SK-N-SH treated with all-trans-retinoic acid at 6 μM for 48 hours (cell line): ENCODE data around the gene FBXO48.

Source experiments
- ATAC-seq: fragments of 200-7000 bp; cut with Tn5 transposase; 3 replicates; pipeline ENCODE4 v1.9.1; 2020; ENCODE audit warnings: mild to moderate bottlenecking, moderate library complexity
- ARNTL ChIP-seq: fragments of 450-650 bp; formaldehyde crosslinking; IDR thresholded peaks from 2 replicates; pipeline ENCODE4 v1.5.0; 2020; ENCODE audit warnings: low read depth, mild to moderate bottlenecking, moderate library complexity, borderline replicate concordance
- BACH2 ChIP-seq: fragments of 250-450 bp; sonication (Bioruptor Pico); IDR thresholded peaks from 2 replicates; pipeline ENCODE4 v1.9.0; 2021; ENCODE audit warnings: mild to moderate bottlenecking, borderline replicate concordance
- CSDC2 ChIP-seq: fragments of 250-450 bp; sonication (Bioruptor Pico); IDR thresholded peaks from 2 replicates; pipeline ENCODE4 v1.5.0; 2020; ENCODE audit warnings: mild to moderate bottlenecking, moderate library complexity
- ESRRG ChIP-seq: fragments of 250-450 bp; sonication (Bioruptor Pico); IDR thresholded peaks from 2 replicates; pipeline ENCODE4 v1.6.1; 2021; ENCODE audit warnings: mild to moderate bottlenecking
- GLIS3 ChIP-seq: fragments of 250-450 bp; sonication (Bioruptor Pico); IDR thresholded peaks from 2 replicates; pipeline ENCODE4 v1.5.0; 2020; ENCODE audit warnings: mild to moderate bottlenecking, moderate library complexity
- ISL1 ChIP-seq: fragments of 250-450 bp; sonication (Bioruptor Pico); IDR thresholded peaks from 2 replicates; pipeline ENCODE4 v2.1.2; 2022; ENCODE audit warnings: mild to moderate bottlenecking, moderate library complexity
- OSR1 ChIP-seq: fragments of 250-450 bp; sonication (Bioruptor Pico); IDR thresholded peaks from 2 replicates; pipeline ENCODE4 v1.8.0; 2022; ENCODE audit warnings: moderate library complexity, mild to moderate bottlenecking, inconsistent platforms
- PPARA ChIP-seq: fragments of 250-450 bp; sonication (Bioruptor Pico); IDR thresholded peaks from 2 replicates; pipeline ENCODE4 v1.5.0; 2020; ENCODE audit warnings: mild to moderate bottlenecking, borderline replicate concordance
- RARB ChIP-seq: fragments of 250-450 bp; sonication (Bioruptor Pico); IDR thresholded peaks from 2 replicates; pipeline ENCODE4 v1.8.0; 2021; ENCODE audit warnings: mild to moderate bottlenecking, moderate library complexity
- SNAI2 ChIP-seq: fragments of 250-450 bp; sonication (Bioruptor Pico); IDR thresholded peaks from 2 replicates; pipeline ENCODE4 v1.5.0; 2020; ENCODE audit warnings: mild to moderate bottlenecking, moderate library complexity
- TCF4 ChIP-seq: fragments of 250-450 bp; sonication (Bioruptor Pico); IDR thresholded peaks from 2 replicates; pipeline ENCODE4 v1.8.0; 2021; ENCODE audit warnings: mild to moderate bottlenecking, moderate library complexity, borderline replicate concordance
- TOX ChIP-seq: fragments of 250-450 bp; sonication (Bioruptor Pico); IDR thresholded peaks from 2 replicates; pipeline ENCODE4 v1.8.0; 2021; ENCODE audit warnings: mild to moderate bottlenecking, moderate library complexity, borderline replicate concordance
- ZC3H10 ChIP-seq: fragments of 250-450 bp; sonication (Bioruptor Pico); IDR thresholded peaks from 2 replicates; pipeline ENCODE4 v1.5.1; 2021; ENCODE audit warnings: mild to moderate bottlenecking, moderate library complexity
- ZFP3 ChIP-seq: fragments of 250-450 bp; sonication (Bioruptor Pico); IDR thresholded peaks from 2 replicates; pipeline ENCODE4 v1.5.0; 2020; ENCODE audit warnings: mild to moderate bottlenecking, moderate library complexity
- ZNF565 ChIP-seq: fragments of 450-650 bp; formaldehyde crosslinking; conservative IDR thresholded peaks from 2 replicates; pipeline ENCODE4 v1.5.0; 2020; ENCODE audit warnings: low read depth, mild to moderate bottlenecking, moderate library complexity
- ZNF70 ChIP-seq: fragments of 450-650 bp; formaldehyde crosslinking; IDR thresholded peaks from 2 replicates; pipeline ENCODE4 v1.5.0; 2020; ENCODE audit warnings: mild to moderate bottlenecking, moderate library complexity
- ZNF8 ChIP-seq: fragments of 450-650 bp; formaldehyde crosslinking; IDR thresholded peaks from 2 replicates; pipeline ENCODE4 v1.5.0; 2020; ENCODE audit warnings: mild to moderate bottlenecking, moderate library complexity
- TF ChIP-seq, protein P1 (sequence below): fragments of 250-450 bp; sonication (Bioruptor Pico); IDR thresholded peaks from 2 replicates; pipeline ENCODE4 v1.5.0; 2020; ENCODE audit warnings: mild to moderate bottlenecking, moderate library complexity
- TF ChIP-seq, protein P2 (sequence below): fragments of 250-450 bp; sonication (Bioruptor Pico); IDR thresholded peaks from 2 replicates; pipeline ENCODE4 v1.5.1; 2020; ENCODE audit warnings: low read depth, mild to moderate bottlenecking, moderate library complexity
- TF ChIP-seq, protein P3 (sequence below): fragments of 250-450 bp; sonication (Bioruptor Pico); IDR thresholded peaks from 2 replicates; pipeline ENCODE4 v1.8.0; 2020; ENCODE audit warnings: mild to moderate bottlenecking, moderate library complexity, borderline replicate concordance
- TF ChIP-seq, protein P4 (sequence below): fragments of 250-450 bp; sonication (Bioruptor Pico); IDR thresholded peaks from 2 replicates; pipeline ENCODE4 v1.5.1; 2021; ENCODE audit warnings: mild to moderate bottlenecking, moderate library complexity
- TF ChIP-seq, protein P5 (sequence below): fragments of 250-450 bp; sonication (Bioruptor Pico); IDR thresholded peaks from 2 replicates; pipeline ENCODE4 v1.8.0; 2021; ENCODE audit warnings: low read depth, mild to moderate bottlenecking, moderate library complexity, borderline replicate concordance

FBXO48 gene

DNA sequence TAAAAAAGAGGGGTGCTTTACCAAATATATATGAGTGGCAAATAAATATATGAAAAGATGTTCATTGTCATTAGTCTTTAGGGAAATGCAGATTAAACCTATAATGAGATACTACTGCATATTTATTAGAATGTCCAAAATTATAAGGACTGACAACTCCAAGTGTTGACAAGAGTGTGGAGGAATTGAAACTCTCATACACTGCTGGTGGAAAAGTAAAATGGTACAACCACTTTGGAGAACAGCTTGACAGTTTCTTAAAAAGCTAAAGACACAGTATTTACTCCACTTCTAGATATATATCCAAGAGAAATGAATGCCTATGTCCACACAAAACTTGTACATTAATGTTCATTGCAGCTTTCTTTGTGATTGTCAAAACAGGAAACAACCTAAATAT, 51.6 kb downstream of the FBXO48 start:
- no peak for ATAC-seq
- TF ChIP-seq PPARA (no peak), BACH2 (no peak), ARNTL (CRISPR knock-in tag) (no peak), SNAI2 (CRISPR knock-in tag) (no peak), ISL1 (CRISPR knock-in tag) (no peak), TOX (CRISPR knock-in tag) (no peak), ZNF565 (CRISPR knock-in tag) (no peak), RARB (CRISPR knock-in tag) (no peak), ZNF70 (CRISPR knock-in tag) (no peak), GLIS3 (no peak), TCF4 (CRISPR knock-in tag) (no peak), ZC3H10 (CRISPR knock-in tag) (no peak), ZFP3 (no peak), ZNF8 (CRISPR knock-in tag) (no peak), OSR1 (CRISPR knock-in tag) (no peak), ESRRG (no peak)
- TF ChIP-seq, protein P1, sequence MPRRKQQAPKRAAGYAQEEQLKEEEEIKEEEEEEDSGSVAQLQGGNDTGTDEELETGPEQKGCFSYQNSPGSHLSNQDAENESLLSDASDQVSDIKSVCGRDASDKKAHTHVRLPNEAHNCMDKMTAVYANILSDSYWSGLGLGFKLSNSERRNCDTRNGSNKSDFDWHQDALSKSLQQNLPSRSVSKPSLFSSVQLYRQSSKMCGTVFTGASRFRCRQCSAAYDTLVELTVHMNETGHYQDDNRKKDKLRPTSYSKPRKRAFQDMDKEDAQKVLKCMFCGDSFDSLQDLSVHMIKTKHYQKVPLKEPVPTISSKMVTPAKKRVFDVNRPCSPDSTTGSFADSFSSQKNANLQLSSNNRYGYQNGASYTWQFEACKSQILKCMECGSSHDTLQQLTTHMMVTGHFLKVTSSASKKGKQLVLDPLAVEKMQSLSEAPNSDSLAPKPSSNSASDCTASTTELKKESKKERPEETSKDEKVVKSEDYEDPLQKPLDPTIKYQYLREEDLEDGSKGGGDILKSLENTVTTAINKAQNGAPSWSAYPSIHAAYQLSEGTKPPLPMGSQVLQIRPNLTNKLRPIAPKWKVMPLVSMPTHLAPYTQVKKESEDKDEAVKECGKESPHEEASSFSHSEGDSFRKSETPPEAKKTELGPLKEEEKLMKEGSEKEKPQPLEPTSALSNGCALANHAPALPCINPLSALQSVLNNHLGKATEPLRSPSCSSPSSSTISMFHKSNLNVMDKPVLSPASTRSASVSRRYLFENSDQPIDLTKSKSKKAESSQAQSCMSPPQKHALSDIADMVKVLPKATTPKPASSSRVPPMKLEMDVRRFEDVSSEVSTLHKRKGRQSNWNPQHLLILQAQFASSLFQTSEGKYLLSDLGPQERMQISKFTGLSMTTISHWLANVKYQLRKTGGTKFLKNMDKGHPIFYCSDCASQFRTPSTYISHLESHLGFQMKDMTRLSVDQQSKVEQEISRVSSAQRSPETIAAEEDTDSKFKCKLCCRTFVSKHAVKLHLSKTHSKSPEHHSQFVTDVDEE (CRISPR knock-in tag): no peak
- TF ChIP-seq, protein P2, sequence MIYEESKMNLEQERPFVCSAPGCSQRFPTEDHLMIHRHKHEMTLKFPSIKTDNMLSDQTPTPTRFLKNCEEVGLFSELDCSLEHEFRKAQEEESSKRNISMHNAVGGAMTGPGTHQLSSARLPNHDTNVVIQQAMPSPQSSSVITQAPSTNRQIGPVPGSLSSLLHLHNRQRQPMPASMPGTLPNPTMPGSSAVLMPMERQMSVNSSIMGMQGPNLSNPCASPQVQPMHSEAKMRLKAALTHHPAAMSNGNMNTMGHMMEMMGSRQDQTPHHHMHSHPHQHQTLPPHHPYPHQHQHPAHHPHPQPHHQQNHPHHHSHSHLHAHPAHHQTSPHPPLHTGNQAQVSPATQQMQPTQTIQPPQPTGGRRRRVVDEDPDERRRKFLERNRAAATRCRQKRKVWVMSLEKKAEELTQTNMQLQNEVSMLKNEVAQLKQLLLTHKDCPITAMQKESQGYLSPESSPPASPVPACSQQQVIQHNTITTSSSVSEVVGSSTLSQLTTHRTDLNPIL (CRISPR knock-in tag): no peak
- TF ChIP-seq, protein P3, sequence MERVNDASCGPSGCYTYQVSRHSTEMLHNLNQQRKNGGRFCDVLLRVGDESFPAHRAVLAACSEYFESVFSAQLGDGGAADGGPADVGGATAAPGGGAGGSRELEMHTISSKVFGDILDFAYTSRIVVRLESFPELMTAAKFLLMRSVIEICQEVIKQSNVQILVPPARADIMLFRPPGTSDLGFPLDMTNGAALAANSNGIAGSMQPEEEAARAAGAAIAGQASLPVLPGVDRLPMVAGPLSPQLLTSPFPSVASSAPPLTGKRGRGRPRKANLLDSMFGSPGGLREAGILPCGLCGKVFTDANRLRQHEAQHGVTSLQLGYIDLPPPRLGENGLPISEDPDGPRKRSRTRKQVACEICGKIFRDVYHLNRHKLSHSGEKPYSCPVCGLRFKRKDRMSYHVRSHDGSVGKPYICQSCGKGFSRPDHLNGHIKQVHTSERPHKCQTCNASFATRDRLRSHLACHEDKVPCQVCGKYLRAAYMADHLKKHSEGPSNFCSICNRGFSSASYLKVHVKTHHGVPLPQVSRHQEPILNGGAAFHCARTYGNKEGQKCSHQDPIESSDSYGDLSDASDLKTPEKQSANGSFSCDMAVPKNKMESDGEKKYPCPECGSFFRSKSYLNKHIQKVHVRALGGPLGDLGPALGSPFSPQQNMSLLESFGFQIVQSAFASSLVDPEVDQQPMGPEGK (CRISPR knock-in tag): no peak
- TF ChIP-seq, protein P4, sequence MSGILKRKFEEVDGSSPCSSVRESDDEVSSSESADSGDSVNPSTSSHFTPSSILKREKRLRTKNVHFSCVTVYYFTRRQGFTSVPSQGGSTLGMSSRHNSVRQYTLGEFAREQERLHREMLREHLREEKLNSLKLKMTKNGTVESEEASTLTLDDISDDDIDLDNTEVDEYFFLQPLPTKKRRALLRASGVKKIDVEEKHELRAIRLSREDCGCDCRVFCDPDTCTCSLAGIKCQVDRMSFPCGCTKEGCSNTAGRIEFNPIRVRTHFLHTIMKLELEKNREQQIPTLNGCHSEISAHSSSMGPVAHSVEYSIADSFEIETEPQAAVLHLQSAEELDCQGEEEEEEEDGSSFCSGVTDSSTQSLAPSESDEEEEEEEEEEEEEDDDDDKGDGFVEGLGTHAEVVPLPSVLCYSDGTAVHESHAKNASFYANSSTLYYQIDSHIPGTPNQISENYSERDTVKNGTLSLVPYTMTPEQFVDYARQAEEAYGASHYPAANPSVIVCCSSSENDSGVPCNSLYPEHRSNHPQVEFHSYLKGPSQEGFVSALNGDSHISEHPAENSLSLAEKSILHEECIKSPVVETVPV (CRISPR knock-in tag): no peak
- TF ChIP-seq, all 23 proteins: peak for 0

DNA sequence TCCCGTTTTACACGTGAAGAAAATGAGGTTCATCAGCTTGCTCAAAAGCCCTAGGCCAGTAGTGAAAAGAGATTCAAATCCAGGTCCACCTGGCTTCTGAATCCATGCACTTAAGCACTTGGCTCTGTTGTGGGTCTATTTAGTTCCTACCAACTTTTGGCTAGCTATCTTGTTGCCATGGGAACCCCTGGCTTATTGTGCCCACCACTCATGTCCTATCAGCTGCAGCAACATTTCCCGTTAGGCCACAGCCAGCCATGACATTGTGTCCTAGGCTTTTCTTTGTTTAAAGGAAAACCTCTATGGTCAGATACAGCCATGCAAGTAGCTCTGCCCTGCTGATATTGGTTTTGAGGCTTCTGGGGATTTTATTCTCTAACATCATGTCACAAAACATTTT, 52.2 kb downstream of the FBXO48 start:
- ATAC-seq: no peak
- no peak for TF ChIP-seq OSR1 (CRISPR knock-in tag)
- TF ChIP-seq, protein P5, sequence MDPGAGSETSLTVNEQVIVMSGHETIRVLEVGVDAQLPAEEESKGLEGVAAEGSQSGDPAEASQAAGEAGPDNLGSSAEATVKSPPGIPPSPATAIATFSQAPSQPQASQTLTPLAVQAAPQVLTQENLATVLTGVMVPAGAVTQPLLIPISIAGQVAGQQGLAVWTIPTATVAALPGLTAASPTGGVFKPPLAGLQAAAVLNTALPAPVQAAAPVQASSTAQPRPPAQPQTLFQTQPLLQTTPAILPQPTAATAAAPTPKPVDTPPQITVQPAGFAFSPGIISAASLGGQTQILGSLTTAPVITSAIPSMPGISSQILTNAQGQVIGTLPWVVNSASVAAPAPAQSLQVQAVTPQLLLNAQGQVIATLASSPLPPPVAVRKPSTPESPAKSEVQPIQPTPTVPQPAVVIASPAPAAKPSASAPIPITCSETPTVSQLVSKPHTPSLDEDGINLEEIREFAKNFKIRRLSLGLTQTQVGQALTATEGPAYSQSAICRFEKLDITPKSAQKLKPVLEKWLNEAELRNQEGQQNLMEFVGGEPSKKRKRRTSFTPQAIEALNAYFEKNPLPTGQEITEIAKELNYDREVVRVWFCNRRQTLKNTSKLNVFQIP (CRISPR knock-in tag): no peak
- TF ChIP-seq ESRRG: no peak
- TF ChIP-seq, protein P1 (CRISPR knock-in tag): no peak
- no peak for TF ChIP-seq ZNF565 (CRISPR knock-in tag)
- no peak for TF ChIP-seq TCF4 (CRISPR knock-in tag)
- TF ChIP-seq ZNF8 (CRISPR knock-in tag): no peak
- no peak for TF ChIP-seq RARB (CRISPR knock-in tag)
- TF ChIP-seq TOX (CRISPR knock-in tag): no peak
- no peak for TF ChIP-seq ZC3H10 (CRISPR knock-in tag)
- TF ChIP-seq CSDC2 (CRISPR knock-in tag): no peak
